ENCODE results near the gene L3MBTL4.

- no peak for TF ChIP-seq ZFP3 (CRISPR knock-in tag; IDR thresholded peaks at IDR 0.05)
- no peak for TF ChIP-seq TOX (CRISPR knock-in tag; IDR thresholded peaks at IDR 0.05; ENCODE audit: borderline replicate concordance)
- no peak for TF ChIP-seq SNAI2 (CRISPR knock-in tag; IDR thresholded peaks at IDR 0.05)
These were observed 296.6 kb downstream of the L3MBTL4 start for GRCh38 chr18:6118080-6118479.
